Urinary bladder (tissue), 4 donors: ENCODE results near the gene GON7. TPM values are rescaled to one million over a fixed set of nuclear protein-coding genes. Genes with fewer than 3 reads are reported as not detected.
"Not testable (repeated sequence)": the region's sequence is repeated elsewhere in the genome, so short reads cannot be mapped to it uniquely, and the experiment has no call there.

ENCODE experiments used
- DNase-seq: peaks from one replicate; pipeline ENCODE4 v3.0.0-alpha.2; 2015; ENCODE audit errors: extremely low spot score
- H3K27ac ChIP-seq: one replicate; pipeline ENCODE4 v1.5.1; 2013; ENCODE audit warnings: low read depth, mild to moderate bottlenecking, moderate library complexity
- H3K36me3 ChIP-seq: one replicate; pipeline ENCODE4 v1.6.1; 2013; ENCODE audit warnings: mild to moderate bottlenecking, moderate library complexity; ENCODE audit not compliant: insufficient read depth
- H3K4me1 ChIP-seq: one replicate; pipeline ENCODE4 v1.6.1; 2013; ENCODE audit warnings: mild to moderate bottlenecking, moderate library complexity; ENCODE audit not compliant: insufficient read depth
- H3K4me3 ChIP-seq: one replicate; pipeline ENCODE4 v1.5.1; 2013; ENCODE audit warnings: low read depth, low read length
- WGBS: extraction: QIAGEN DNeasy Blood & Tissue Kit; methylation state at CpG from one replicate; pipeline ENCODE4 v1.1.7; 2013; 5-methylcytosine and 5-hydroxymethylcytosine counted together
- polyA plus RNA-seq: library from polyadenylated mRNA; stranded (reverse); fragments of 200-250 nt; gene quantifications from one replicate; pipeline ENCODE4 v1.2.3, GENCODE V29; 2013
- total RNA-seq: library from RNA; depleted of rRNA; stranded (reverse); fragments of >200 nt; gene quantifications from one replicate; pipeline ENCODE4 v1.2.3, GENCODE V29; 2014
- donor health status: healthy with polysubstance abuse.
- donor health status: healthy.

GON7 gene
- total and polyA plus RNA-seq, 2 donors = 13.0 to 16.2 TPM

DNA sequence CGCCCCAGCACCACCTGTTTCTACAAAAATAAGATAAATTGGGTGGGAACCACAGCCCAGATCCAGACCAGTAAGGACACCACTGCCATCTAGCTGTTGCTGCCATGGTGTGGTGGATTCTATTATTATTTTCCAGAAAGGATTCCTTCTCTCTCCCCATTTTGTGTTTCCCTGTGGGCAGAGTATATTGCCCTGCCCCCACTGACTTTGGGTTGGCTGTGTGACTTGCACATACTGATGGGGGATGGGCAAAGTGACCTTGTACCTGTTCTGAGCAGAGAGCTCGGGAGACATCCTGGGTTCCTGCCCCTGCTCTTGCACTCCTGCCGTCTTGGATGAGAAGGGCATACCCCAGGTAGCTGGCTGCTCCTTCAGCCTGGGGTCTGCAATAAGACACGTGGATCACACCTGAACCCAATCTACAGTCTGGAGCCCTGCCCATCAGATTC lies 46.5 kb downstream of the GON7 start:
- Histone ChIP-seq H3K27ac (no peak overlapping the region), H3K4me3 (no peak overlapping the region), H3K4me1 (no peaks in the 10 kb centered on the region), H3K36me3 (no peaks in the 10 kb centered on the region)
- no peak for DNase-seq
- WGBS = 38% methylated on average over 4 of the region's 4 CpGs

GRCh38 chr14:93159625-93160352 lies 47.1 kb downstream of the GON7 start:
- H3K27ac ChIP-seq, DNase-seq, H3K4me1 ChIP-seq, H3K4me3 ChIP-seq, H3K36me3 ChIP-seq: not testable (repeated sequence)
- WGBS = 69% methylated on average over 5 of the region's 5 CpGs

DNA sequence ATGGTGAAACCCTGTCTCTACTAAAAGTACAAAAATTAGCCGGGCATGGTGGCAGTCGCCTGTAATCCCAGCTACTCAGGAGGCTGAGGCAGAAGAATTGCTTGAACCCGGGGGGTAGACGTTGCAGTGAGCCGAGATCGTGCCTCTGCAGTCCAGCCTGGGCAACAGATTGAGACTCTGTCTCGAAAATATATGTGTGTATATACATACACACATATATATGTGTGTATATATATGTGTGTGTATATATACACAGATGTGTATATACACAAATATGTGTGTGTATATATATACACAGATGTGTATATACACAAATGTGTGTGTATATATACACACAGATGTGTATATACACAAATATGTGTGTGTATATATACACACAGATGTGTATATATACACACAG lies 48.5 kb downstream of the GON7 start:
- H3K4me1 ChIP-seq, DNase-seq, H3K4me3 ChIP-seq, H3K27ac ChIP-seq, H3K36me3 ChIP-seq: not testable (repeated sequence)
- 87% methylated on average over 7 of the region's 7 CpGs for WGBS

DNA sequence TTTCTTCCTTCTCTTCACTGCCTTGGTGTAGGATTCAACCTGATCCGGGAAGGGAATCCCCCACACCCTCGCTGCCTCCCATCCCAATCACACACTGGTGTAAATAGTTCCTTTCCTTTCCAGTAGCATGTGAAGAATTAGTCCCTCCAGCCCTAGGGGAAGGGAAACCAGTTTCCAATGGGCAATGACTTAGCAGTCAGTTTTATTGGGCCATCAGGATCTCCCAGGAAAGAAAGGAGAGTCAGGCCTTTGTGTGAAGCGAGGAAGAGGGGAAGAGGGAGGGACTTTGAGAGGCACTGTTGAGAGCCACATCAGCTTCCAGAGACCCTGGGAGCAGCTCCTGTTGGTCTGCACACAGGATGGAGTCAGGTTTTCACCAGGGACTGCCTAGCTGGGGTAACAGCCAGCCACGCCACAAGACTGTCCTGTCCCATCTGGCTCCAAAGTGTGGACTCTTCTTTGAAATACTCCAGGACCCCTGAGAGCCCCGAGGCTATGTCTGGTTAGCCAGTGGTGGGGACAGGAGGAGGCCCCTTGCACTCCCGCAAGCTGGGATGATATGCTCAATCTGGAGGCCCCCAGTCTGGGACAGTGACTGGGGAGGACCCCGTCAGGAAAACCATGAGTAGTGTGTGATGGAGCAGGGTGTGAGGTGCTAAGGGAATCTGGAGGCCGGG lies 50.0 kb downstream of the GON7 start:
- no peaks in the 10 kb centered on the region for H3K4me1 ChIP-seq
- 67% methylated on average over 8 of the region's 8 CpGs for WGBS
- H3K27ac ChIP-seq = no peak overlapping the region
- no peaks in the 10 kb centered on the region for H3K36me3 ChIP-seq
- no peak for DNase-seq
- no peak overlapping the region for H3K4me3 ChIP-seq

DNA sequence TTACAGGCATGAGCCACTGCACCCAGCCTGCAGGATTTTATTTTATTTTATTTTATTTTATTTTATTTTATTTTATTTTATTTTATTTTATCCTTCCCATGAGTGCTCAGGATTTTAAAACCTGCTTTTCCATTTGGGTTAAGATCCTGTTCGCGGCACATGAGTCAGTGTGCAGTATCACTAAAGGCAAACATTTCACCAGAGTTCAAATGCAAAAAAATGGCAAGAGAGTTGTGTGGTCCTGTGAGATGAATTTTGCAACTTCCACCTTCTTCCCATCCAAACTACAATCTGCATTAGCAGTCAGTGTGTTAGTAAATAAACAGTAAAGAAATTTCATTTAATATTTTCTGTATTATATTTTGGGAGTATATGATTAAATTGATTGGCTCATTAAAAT lies 51.2 kb downstream of the GON7 start:
- WGBS = 67% methylated on average over 2 of the region's 2 CpGs
- DNase-seq = no peak

GRCh38 chr14:93153121-93153520 lies 53.7 kb downstream of the GON7 start:
- H3K36me3 ChIP-seq = no peaks in the 10 kb centered on the region
- no peak for DNase-seq
- WGBS = 84% methylated on average over 7 of the region's 7 CpGs
- H3K4me1 ChIP-seq = no peaks in the 10 kb centered on the region
- no peak overlapping the region for H3K4me3 ChIP-seq
- no peak overlapping the region for H3K27ac ChIP-seq

More for the DNA sequence above, 51.2 kb downstream of the GON7 start:
- no peaks in the 10 kb centered on the region for H3K36me3 ChIP-seq
- no peak overlapping the region for H3K27ac ChIP-seq
- no peaks in the 10 kb centered on the region for H3K4me1 ChIP-seq
- no peak overlapping the region for H3K4me3 ChIP-seq

Other genes starting within 250 kb of the GON7 start
- gene ITPK1, start 91.1 kb downstream of the GON7 start, total RNA-seq = 15.8 TPM
- gene ITPK1, start 91.1 kb downstream of the GON7 start, polyA plus RNA-seq = 109 TPM
- gene MOAP1, start 22.2 kb downstream of the GON7 start, total RNA-seq = 26.6 TPM
- 46.3 TPM for gene MOAP1, start 22.2 kb downstream of the GON7 start, polyA plus RNA-seq
- 9.4 TPM for gene LYSET, start 21.7 kb downstream of the GON7 start, total RNA-seq
- 20.3 TPM for gene LYSET, start 21.7 kb downstream of the GON7 start, polyA plus RNA-seq
- 28.2 TPM for gene UBR7, start 191 bp upstream of the GON7 start, total RNA-seq
- 19.5 TPM for gene UBR7, start 191 bp upstream of the GON7 start, polyA plus RNA-seq
- 56.5 TPM for gene BTBD7, start 126.0 kb upstream of the GON7 start, total RNA-seq
- gene BTBD7, start 126.0 kb upstream of the GON7 start, polyA plus RNA-seq = 14.3 TPM
- gene COX8C, start 140.1 kb upstream of the GON7 start, total RNA-seq = not detected
- gene COX8C, start 140.1 kb upstream of the GON7 start, polyA plus RNA-seq = 0.23 TPM
- gene UNC79, start 223.9 kb upstream of the GON7 start, total RNA-seq = 1.1 TPM
- 0.11 TPM for gene UNC79, start 223.9 kb upstream of the GON7 start, polyA plus RNA-seq